ENCODE measurements around the gene DMAC1. TPM values are rescaled to one million over a fixed set of nuclear protein-coding genes. Genes with fewer than 3 reads are reported as not detected.

The DMAC1 gene, protein sequence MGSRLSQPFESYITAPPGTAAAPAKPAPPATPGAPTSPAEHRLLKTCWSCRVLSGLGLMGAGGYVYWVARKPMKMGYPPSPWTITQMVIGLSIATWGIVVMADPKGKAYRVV
- 5.2 and 6.4 TPM in 2 replicates for total RNA-seq

DNA sequence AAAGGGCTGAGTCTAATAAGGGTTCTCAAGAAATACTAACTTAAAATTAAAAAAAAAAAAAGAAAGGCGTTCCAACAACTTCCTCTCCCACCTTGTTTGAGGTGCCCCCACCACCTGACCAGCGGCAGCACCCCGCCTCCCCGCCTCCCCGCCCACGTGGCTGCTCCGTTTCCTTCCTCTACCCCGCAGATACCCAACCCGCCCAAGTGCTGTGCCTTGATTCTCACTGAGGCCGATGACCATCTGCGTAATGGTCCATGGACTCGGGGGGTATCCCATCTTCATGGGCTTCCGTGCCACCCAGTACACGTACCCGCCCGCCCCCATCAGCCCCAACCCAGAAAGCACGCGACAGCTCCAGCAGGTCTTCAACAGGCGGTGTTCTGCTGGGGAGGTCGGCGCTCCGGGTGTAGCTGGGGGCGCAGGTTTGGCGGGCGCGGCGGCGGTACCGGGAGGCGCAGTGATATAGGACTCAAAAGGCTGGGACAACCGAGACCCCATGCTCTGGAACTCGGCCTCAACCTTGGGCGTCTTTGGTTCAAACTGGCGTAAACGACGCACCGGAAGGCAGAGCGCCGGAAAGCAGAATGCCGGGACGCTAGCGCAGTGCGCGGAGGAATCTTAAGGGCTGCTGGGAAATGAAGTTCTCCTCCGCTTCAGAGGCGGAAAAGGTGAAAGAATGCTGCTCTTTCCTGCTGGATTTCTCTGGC, at the start of gene DMAC1:
Gene DMAC1, minus strand, starts transcription at position 545 of the 710 bp plus-strand sequence. Its CDS starts 44 bp downstream, at position 501.
- peak; percentile 82 for DNase-seq (ENCODE audit: low read depth)

DNA sequence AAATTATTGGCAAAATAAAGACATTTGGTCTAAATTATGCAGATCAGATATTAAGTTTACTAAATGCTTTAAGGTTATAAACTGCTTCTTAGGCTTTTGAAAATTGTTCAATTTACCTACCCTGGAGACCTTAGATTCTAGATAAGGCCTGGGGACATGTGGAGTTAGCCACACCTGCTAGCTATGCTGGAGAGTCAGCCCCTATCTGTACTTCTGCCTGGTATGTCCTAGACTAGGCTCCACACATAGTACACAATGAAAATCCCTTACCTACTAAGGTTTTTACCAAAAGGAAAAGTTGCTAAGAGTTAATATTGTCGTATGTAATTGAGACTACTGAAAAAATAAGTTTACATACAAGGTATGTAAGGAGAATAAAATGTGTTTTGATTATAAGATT, 49.8 kb upstream of the DMAC1 start:
- no peak for DNase-seq (ENCODE audit: low read depth)

DNA sequence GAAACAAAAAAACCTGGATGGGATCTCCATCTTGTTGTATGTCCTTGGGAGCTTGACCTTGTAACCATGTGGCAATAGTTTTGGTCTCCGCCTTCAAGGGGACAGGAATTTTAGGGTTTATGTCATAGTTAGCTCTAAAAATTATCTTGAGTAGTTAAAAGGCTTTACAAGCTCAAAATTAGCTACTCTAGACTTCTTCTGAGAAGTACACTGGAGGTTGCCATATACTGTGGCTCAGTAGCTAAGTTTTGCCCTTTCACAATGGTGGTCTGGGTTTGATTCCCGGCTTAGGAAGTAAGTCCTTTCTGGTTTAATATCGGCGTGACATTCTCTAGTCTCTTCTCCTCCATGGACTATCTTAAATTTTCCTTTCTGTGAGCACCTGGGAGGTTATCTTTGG, 48.9 kb upstream of the DMAC1 start:
- no peak for DNase-seq (ENCODE audit: low read depth)

DNA sequence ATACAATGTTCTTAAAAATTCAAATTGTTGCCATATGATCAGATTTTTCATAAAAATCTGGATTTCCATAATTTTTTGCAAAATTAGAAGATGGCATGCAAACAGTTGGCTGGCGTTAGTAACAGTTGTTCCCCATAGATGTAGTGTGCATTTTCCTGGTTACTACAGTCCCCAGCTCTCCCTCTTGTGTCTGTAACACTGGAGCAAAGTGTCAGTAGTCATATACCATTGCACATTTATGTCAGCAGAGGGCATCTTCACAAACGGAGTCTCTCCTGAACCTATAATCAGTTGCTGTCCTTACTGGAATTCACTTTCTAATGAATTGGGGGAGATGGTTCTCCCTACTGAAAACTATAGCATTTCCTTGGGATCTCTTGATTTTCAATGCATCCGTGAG, 44.7 kb upstream of the DMAC1 start:
- peak; percentile 46 for DNase-seq (ENCODE audit: low read depth)

DNA sequence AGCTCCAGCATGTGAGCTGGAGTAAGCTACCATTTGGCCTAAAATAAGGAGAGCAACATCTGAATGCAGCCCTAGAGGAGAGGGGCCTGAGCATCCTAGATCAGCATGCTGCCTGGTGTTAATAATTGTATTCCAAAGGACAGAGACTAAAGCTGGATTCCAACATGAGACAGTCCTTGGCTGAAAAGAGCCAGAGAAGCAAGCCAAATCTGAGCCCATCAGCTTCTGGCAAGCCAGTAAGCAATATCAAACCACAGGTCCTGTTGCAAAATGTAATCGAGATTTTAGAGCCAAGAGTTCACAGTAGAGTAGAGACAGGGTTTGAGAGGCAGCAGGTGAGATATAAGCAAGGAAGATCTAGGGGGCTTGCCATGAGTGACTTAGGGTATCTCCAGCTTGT, 42.3 kb upstream of the DMAC1 start:
- DNase-seq (ENCODE audit: low read depth), result no peak

DNA sequence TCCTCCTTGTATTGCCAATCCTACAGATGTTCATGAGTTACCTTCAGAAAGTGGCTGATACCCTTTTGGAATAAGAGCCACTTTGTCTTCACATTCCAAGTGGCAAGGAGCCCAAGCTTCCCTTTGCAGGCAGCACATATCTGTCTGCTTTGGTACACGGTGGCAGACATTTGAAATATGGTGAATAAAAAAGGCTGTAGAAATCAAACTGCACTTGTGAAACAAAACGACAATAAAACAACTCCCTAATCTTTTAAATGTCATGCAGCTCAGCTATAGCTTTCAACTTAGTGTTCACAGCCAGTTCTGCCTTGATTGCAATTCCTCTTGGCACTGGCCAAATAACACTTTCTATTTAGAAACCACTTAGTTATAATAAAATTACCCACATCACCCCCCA, 35.0 kb upstream of the DMAC1 start:
- no peak for DNase-seq (ENCODE audit: low read depth)

DNA sequence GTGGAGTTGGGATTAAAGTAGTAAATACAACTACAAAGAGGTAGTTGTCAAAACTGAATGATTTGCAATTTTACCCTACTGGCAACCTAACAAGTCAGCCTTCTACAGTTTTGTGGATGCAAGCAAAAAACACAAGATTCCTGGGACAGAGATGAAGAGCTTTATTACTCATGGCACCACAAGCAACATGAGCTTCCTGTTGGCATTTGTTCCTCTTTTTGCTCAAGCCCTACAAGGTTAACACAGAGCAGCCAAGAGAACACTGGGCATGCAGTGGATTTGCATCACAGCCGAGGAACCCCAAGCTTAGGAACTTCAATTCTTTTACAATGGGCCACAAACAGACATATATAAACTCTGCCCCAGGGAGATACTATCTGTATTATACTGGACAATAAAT, 28.8 kb upstream of the DMAC1 start:
- no peak for DNase-seq (ENCODE audit: low read depth)

DNA sequence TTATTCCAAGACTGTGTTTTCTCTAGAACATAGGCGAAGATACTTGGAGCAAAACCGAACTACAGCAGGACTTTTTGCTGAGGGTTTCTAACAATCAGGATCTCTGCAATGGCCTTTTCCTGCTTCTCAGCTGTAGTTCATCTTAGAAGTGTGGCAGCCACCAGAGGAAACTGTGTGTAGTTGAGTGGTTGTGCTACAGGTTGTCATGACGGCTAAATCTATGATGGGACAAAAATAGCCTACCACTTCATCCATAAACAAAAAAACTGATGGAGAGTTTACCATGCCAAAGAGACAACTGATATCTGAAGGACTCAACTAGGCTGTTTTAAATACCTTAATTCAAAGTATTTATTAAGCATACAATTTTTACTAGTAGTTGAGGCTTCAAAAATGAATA, 28.2 kb upstream of the DMAC1 start:
- no peak for DNase-seq (ENCODE audit: low read depth)

DNA sequence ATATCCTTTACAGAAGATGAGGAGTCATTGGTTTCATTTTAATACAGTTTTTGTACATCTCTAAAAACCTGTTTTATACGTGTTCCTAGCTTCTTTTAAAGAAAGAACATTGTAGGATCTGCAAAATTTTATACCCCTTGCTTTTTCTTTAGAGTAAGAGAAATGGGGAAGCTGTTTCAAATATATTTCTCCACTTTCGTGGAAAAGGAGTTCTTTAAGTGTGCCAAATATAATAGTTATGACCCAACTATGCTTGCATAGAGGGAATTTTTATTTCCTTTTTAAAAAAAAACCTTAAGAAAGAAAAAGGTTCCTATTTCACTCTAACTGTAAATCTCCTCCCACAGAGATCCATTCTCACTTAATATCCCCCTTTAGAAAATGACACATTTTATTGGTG, 27.5 kb upstream of the DMAC1 start:
- no peak for DNase-seq (ENCODE audit: low read depth)

DNA sequence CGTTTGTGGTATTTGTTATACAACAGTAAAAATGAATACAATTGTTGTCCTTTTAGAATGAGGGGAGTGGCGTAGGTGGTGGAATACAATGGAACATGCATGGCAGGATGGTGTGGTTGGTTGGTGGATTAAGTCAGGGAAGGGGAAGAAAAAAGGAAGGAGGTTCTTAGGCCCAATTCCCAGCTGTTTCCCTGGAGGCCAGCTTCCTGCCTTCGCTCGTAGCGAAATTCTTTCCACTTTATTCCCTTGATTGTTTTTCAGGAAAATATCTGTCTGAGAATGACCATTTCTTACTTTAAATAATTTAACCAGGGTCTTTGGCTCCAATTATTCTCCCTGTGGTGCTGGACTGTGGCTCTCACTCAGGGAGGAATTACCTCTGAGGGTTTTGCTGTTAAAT, 24.1 kb upstream of the DMAC1 start:
- DNase-seq (ENCODE audit: low read depth), result no peak

DNA sequence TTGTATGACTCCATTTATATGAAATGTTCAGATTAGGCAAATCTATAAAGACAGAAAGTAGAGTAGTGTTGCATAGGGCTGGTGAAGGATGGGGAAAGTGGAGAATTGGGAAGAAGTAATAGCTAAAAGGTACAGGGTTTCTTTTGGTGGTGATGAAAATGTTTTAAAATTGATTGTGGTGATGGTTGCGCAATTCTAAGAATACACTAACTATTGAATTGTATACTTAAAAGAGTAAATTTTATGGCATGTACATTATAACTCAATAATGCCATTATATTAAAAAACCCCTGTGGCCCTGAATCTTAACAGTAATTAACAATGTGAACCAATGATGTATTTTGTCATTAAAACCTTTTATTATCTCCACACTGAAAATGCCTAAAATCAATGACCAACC, 20.4 kb upstream of the DMAC1 start:
- no peak for DNase-seq (ENCODE audit: low read depth)

DNA sequence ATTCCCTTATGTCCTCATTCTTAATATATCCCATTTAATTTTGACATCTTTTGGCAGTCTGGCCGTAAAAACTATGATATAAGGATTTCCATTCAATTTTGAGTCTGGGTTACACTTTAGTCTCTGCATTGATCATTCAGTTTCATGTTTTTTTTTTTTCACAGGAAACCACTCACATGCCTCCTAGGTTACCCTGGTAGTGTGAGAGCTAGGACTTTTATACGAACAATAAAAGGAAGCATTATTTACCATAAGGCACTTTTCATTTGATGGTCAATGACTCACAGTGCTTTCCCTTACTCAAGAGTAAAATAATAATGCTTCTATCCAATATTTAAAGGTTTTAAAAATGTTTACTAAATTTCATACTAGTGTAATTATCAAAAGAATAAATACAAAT, 16.4 kb upstream of the DMAC1 start:
- no peak for DNase-seq (ENCODE audit: low read depth)

DNA sequence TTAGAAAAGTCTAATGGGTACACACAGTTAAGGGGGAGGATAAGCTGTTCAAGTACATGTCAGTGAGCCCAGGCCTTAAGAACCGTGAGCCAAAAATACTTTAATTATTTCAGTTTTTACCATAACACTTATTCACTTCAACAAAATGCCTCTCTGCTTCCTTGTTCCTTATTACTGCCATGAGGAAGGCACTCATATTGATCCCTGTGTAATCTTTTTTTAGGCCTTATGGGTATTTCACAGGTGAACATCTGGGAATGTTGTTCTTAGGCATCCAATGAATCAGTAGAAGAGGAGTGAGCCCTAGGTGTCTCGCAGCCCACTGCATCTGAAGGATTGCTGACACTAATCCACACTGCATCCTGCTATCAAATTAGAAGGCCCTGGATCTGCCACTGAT, 13.5 kb upstream of the DMAC1 start:
- DNase-seq (ENCODE audit: low read depth), result no peak

DNA sequence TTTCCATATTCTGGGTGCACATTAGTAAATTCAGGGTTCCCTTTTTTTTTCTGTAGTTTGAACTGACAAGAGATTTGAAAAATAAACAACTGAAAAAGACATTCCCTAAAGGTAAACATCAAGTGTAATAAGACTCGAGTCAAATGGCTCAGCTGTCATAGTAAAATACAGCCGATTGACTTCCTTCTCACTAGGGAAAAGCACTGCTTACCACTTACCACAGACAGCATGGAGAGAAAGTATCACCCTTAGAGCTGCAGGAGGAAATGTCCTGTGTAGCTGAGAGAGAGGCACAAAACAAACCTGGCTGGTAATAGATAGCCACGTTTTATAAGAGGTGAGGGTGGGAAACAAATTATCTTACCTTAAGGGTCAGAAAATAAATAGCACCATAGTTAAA, 12.1 kb upstream of the DMAC1 start:
- no peak for DNase-seq (ENCODE audit: low read depth)

DNA sequence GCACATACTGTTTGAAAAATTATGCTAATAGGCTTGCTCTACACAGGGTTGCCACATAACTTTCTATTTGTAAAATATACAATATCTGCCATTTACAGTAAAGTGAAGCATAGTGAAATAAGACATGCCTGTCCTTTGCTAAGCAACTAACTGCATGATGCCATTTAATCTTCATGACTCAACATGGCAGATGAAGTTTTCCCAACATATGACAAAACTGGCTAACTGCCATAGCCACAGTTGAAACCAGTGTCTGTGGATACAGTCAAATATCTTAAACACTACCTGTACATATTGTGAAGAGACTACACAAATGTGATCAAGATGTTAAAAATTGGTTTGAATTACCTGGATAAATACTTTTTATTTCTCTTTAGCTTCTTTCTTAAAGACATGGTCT, 3.1 kb upstream of the DMAC1 start:
- DNase-seq (ENCODE audit: low read depth), result no peak

DNA sequence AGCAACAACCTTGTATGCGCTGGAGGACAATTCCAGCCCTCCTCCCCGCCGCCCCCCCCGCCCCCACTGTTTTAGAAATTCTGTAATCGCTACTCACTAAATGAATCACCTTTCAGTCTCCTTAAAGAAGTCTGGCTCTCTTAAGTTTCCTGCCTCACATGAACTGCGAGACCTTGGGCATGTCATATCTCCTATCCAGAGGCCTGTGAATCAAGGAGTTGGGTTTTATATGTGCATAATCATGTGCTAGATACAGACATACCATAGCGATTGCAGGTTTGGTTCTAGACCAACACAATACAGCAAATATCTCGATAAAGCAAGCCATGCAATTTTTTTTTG, 337 bp upstream of the DMAC1 start:
- DNase-seq (ENCODE audit: low read depth), result no peak

DNA sequence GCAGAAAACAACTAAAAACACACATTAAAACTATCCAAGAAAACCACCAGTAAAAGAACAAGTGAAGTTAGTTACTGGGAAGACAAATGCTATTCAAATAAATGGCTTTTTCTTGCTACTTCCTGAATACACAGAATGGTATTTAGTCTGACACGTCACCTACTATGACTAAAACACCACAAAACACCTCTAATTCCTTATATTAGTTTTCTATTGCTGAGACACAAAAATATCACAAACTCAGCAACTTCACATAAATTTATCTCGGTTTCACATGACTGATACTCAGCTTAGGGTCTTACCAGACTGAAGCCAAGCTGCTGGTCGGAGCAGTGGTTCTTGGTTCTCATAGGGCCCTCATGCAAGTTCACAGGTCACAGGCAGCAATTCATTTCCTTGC, 5.4 kb downstream of the DMAC1 start:
- DNase-seq (ENCODE audit: low read depth), result no peak

DNA sequence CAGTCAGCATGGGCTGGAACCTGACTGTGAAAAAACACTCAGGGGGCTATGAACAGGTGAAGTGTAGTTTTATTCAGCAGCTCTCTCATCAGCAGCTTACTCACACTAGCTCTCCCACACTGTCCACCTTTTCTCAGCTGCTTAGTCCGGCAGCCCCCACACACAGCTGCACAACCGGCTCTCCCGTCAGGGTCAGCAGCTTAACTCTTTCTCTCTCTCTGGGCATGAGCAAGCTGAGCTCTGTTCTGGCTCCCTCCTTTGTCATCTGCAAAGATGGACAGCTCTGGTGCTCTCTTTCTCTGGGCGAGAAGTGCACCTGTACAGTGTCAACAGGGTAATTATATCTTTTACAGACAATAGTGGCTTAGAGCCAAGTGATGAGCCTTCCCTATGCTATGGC, 8.2 kb downstream of the DMAC1 start:
- no peak for DNase-seq (ENCODE audit: low read depth)

DNA sequence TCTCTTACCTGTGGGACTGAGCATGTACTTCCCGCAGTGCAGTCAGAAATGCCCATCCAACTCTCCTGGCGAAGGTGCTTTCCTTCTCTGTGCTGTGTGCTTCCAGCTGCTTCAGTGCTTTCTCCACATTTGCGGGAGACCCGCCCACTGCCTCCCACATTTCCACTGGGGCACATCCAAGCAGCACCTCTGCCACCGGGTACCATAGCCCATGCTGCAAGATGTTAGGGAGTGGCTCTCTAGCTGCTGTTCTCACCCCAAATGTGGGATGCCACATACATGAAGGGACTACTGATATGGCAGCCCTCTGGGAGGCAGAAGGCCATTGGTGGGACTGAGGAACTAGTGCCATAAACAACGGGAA, 8.8 kb downstream of the DMAC1 start:
- no peak for DNase-seq (ENCODE audit: low read depth)

DNA sequence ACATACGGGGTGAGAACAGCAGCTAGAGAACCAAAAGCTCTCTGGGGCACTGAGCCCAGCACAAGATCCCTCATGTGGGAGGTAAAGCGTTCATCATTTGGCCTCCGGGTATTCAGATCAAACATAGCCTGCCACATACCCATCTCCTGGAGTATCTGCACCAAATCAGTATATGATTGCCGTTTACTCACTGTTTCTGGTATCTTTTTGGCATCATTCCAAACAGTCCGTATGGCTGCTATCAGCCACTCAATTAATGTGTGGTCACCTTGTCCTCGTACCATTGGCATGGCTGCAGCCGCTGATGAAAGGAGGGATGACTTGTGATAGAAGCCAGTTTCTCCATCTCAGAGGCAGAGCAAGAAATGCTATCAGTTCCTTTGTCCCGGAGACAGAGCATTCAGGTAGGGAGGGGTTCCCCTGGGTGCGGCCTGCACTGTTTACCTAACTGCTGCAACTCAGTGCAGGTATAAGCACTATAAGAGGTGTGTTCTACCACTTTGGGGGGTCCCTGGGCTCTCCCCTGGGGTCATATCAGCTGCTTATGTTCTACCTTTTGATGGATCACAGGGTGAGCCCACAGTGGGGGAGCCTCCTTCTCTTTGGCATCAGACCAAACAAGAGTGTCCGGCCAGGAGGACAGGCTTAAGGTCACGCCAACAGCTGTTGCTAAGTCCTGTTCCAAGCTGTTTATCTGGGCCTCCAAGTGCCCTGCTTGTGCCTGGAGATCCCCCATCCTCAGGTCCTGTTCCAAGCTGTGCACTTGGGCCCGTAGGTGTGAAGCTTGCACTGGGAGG, 9.4 kb downstream of the DMAC1 start:
- DNase-seq (ENCODE audit: low read depth), result no peak

DNA sequence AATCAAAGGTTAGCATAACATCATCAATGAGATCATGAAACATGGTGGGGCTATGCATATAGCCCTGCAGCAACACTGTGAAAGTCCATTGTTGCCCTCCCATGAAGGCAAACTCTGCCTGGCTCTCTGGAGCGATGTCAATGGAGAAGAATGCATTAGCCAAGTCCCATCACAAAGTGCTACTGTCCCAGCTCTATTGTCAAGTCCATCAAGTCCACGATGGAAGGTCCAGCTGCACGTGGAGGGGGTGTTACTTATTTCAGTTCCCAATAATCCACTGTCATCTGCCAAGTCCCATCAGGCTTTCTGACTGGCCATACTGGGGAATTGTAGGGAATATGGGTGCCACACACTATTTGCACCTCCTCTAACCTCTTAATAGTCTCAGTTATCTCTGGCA, 10.8 kb downstream of the DMAC1 start:
- no peak for DNase-seq (ENCODE audit: low read depth)

DNA sequence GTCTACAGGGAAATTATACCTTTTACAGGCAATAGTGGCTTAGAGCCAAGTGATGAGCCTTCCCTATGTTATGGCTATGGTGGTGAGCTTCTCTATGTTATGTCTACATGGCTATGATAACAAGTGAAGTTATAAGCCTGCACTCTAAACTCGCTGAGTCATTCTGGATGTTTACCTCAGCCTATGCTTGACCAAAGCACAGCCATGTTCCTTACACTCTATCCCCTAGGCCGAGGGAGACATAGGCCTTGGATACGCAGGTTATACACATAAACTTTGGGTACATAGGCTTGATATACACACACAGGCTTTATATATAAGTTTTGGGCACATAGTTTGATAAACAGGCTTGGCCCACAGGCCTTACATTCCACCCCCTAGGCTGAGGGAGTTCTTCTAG, 13.8 kb downstream of the DMAC1 start:
- DNase-seq (ENCODE audit: low read depth), result no peak

DNA sequence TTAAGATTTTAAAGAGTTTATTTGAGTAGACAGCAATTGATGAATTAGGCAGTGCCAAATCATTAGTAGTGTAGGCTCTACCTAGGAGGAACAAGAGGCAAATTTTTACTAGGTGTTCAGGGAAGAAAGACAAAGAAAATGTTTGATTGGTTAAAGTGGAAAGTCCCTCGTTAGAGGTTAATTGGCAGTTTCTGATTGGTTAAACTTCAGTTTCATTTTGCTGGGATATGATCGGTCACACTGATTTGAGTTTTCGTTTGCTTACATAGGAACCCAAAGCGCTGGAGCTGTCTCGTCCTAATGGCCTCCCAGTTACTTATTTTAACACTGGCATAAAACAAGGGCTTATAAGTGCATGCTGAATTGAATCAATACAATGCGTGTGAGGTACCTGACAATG, 15.1 kb downstream of the DMAC1 start:
- no peak for DNase-seq (ENCODE audit: low read depth)

DNA sequence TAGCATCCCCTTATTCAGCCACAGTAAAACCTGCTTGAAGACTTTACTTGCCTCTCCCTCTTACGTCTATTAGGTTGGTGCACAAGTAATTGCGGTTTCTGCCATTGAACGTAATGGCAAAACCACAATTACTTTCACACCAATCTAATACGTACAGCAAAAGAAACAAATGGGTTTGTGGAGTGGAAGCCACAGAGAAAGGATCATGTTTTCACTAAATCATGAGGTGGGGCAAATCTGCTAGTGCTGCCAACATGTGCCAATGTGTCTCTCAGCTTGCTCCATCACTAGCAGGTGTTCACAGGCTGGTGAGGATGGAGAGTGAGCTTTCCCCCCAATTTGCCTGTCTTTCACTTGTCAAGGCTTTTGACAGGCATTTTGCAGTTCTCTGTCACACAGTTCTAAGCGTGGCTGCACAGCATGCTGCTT, 15.9 kb downstream of the DMAC1 start:
- no peak for DNase-seq (ENCODE audit: low read depth)

Data from renal cortical epithelial cell (primary cell).